Limb (tissue), 2 donors: ENCODE results near the gene HORMAD2.

ENCODE experiments used
- DNase-seq, 2 donors: peaks; one replicate each; pipeline ENCODE4 v3.0.0-alpha.2; 2016; ENCODE audit errors: extremely low spot score in 2 of 2

The HORMAD2 gene

GRCh38 chr22:30079952-30080533, at the start of gene HORMAD2:
Gene HORMAD2 (plus strand): TSS chr22:30080464. CDS start chr22:30093953, 13,489 bp downstream.
- peak in 1 of 2 donors; percentile 68 for DNase-seq

GRCh38 chr22:30031328-30031727, 48.9 kb upstream of the HORMAD2 start:
- no peak for DNase-seq

- DNase-seq = no peak
Observed at GRCh38 chr22:30031764-30032455, 48.4 kb upstream of the HORMAD2 start.

GRCh38 chr22:30033137-30033536, 47.1 kb upstream of the HORMAD2 start:
- DNase-seq = no peak

GRCh38 chr22:30033901-30034300, 46.4 kb upstream of the HORMAD2 start:
- no peak for DNase-seq

- no peak for DNase-seq
Observed at GRCh38 chr22:30036656-30037055, 43.6 kb upstream of the HORMAD2 start.

GRCh38 chr22:30038219-30038618, 42.0 kb upstream of the HORMAD2 start:
- DNase-seq = no peak

GRCh38 chr22:30040499-30041260, 39.6 kb upstream of the HORMAD2 start:
- DNase-seq = no peak

GRCh38 chr22:30041475-30041874, 38.8 kb upstream of the HORMAD2 start:
- DNase-seq = no peak

- DNase-seq = no peak
Observed at GRCh38 chr22:30041881-30042280, 38.4 kb upstream of the HORMAD2 start.

GRCh38 chr22:30043161-30043560, 37.1 kb upstream of the HORMAD2 start:
- no peak for DNase-seq

- DNase-seq = peak in 1 of 2 donors; percentile 38
Observed at GRCh38 chr22:30044369-30044768, 35.9 kb upstream of the HORMAD2 start.

- no peak for DNase-seq
Observed at GRCh38 chr22:30044881-30045493, 35.3 kb upstream of the HORMAD2 start.

GRCh38 chr22:30045494-30045887, 34.8 kb upstream of the HORMAD2 start:
- DNase-seq = no peak

GRCh38 chr22:30045901-30046715, 34.2 kb upstream of the HORMAD2 start:
- no peak for DNase-seq

GRCh38 chr22:30046716-30047363, 33.4 kb upstream of the HORMAD2 start:
- no peak for DNase-seq

- no peak for DNase-seq
Observed at GRCh38 chr22:30047364-30047738, 32.9 kb upstream of the HORMAD2 start.

- DNase-seq = no peak
Observed at GRCh38 chr22:30048681-30049080, 31.6 kb upstream of the HORMAD2 start.

- no peak for DNase-seq
Observed at GRCh38 chr22:30054067-30054763, 26.0 kb upstream of the HORMAD2 start.

GRCh38 chr22:30054764-30055069, 25.5 kb upstream of the HORMAD2 start:
- DNase-seq = no peak
